CD4-positive, alpha-beta T cell treated with Interferon alpha-2 for 1 hour (primary cell): ENCODE measurements around the gene STRADA.
A peak's percentile ranks its signal among the peaks of the same experiment; 100 is the strongest.

Experiments used
- DNase-seq, 2 donors: peaks; one replicate each; pipeline ENCODE4 v3.0.0-alpha.2; 2020 to 2022

Gene STRADA

GRCh38 chr17:63682441-63682840 is 59.2 kb downstream of the STRADA start:
- DNase-seq = no peak

- DNase-seq = no peak
Observed at GRCh38 chr17:63681530-63681929, 60.1 kb downstream of the STRADA start.

- no peak for DNase-seq
Observed at GRCh38 chr17:63680700-63681099, 60.9 kb downstream of the STRADA start.

GRCh38 chr17:63679214-63679613 is 62.4 kb downstream of the STRADA start:
- no peak for DNase-seq

GRCh38 chr17:63676584-63676983 is 65.0 kb downstream of the STRADA start:
- DNase-seq = no peak

- no peak for DNase-seq
Observed at GRCh38 chr17:63675607-63676546, 65.7 kb downstream of the STRADA start.

- no peak for DNase-seq
Observed at GRCh38 chr17:63675231-63675606, 66.4 kb downstream of the STRADA start.

GRCh38 chr17:63672856-63673255 is 68.7 kb downstream of the STRADA start:
- DNase-seq = no peak

GRCh38 chr17:63665527-63666214 is 75.9 kb downstream of the STRADA start:
- DNase-seq = peak; percentile 5 to 41

GRCh38 chr17:63659850-63660249 is 81.7 kb downstream of the STRADA start:
- DNase-seq = no peak

- DNase-seq = no peak
Observed at GRCh38 chr17:63658366-63658765, 83.2 kb downstream of the STRADA start.

GRCh38 chr17:63657786-63658185 is 83.8 kb downstream of the STRADA start:
- no peak for DNase-seq

GRCh38 chr17:63653050-63653449 is 88.5 kb downstream of the STRADA start:
- DNase-seq = no peak
